Naive B cell (primary cell): ENCODE measurements around the gene CST3. TPM values are rescaled to one million over a fixed set of nuclear protein-coding genes. Genes with fewer than 3 reads are reported as not detected.

Experiments used
- ATAC-seq, 2 donors: fragments of 150-1000 bp; cut with Tn5 transposase; 2 replicates each; pipeline ENCODE4 v1.10.0; 2021; ENCODE audit warnings: low read depth in 2 of 2, mild to moderate bottlenecking in 2 of 2, moderate library complexity in 2 of 2
- DNase-seq: peaks from one replicate; pipeline ENCODE4 v3.0.0; 2022
- H3K27ac Mint-ChIP-seq, 6 donors: one replicate each; pipeline ENCODE4 v1.8.0; 2020 to 2022; ENCODE audit warnings: mild to moderate bottlenecking in 6 of 6, mixed read lengths in 6 of 6, moderate library complexity in 5 of 6, inconsistent platforms in 2 of 6
- H3K27me3 Mint-ChIP-seq, 3 donors: one replicate each; pipeline ENCODE4 v1.8.0; 2021 to 2022; ENCODE audit warnings: mixed read lengths in 3 of 3, mild to moderate bottlenecking in 1 of 3
- H3K36me3 Mint-ChIP-seq, 2 donors: one replicate each; pipeline ENCODE4 v1.8.0; 2020 to 2022; ENCODE audit warnings: mixed read lengths in 2 of 2, inconsistent platforms in 1 of 2, mild to moderate bottlenecking in 1 of 2
- H3K4me1 Mint-ChIP-seq, 3 donors: one replicate each; pipeline ENCODE4 v1.8.0; 2020 to 2022; ENCODE audit warnings: mixed read lengths in 3 of 3, inconsistent platforms in 1 of 3, mild to moderate bottlenecking in 1 of 3, moderate library complexity in 1 of 3
- H3K4me3 Mint-ChIP-seq, 8 donors: one replicate each; pipeline ENCODE4 v1.8.0; 2020 to 2022; ENCODE audit warnings: mild to moderate bottlenecking in 8 of 8, mixed read lengths in 8 of 8, moderate library complexity in 8 of 8, inconsistent platforms in 2 of 8
- H3K9me3 Mint-ChIP-seq, 7 donors: one replicate each; pipeline ENCODE4 v1.8.0; 2020 to 2022; ENCODE audit warnings: mixed read lengths in 7 of 7, mild to moderate bottlenecking in 5 of 7, inconsistent platforms in 2 of 7, moderate library complexity in 1 of 7
- polyA plus RNA-seq, 6 donors: library from polyadenylated mRNA; unstranded; fragments of 300-500 nt; fragmentation: Illumina TruSeq; gene quantifications; one replicate each; pipeline ENCODE4 v1.2.3, GENCODE V29; 2021; ENCODE audit warnings: low read depth in 6 of 6

The CST3 gene
- polyA plus RNA-seq, 6 donors from 2014 or later = 3.2 to 22.5 (median 6.5) TPM

DNA sequence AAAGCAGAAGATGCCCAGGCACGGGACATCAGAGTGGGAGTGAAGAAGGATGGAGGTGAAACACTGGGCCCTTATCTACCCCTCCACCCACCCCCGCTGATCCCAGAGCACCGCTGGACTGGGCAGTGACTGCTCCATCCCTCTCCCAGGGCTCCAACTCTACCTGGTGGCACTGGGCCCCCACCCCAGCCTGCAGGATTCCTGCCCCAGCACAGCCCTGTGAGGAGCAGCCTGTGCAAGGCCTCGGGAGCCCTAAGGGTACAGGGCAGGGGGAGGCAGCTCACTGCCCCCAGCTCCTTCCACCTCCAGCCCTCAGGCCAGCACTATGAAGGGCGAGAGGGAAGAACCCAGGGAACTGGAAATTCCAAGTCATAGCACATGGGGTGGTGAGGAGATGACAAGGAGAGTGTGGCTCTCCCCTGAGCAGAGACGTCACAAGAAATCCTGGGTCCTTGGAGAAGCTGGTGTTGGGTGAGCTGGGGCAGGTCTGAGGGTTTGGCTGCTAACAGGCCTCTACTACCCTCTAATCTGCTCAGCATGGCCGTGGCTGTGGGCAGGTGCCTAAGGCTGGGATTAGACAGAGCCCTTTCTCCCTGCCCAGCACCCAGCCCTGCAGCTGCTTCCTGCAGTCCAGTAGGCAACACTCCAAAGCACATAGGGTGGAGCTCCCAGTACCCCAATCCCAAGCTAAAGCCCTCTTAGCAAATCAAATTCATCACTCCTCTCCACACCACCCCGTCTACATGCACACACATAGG, 3.5 kb downstream of the CST3 start:
- Mint-ChIP-seq H3K4me1 (peaks cover under 1 to 9% (median 6%) of the 10 kb centered on the region in 3 donors), H3K36me3 (no peaks in the 10 kb centered on the region), H3K4me3 (no peak overlapping the region), H3K27me3 (peaks cover 9 to 37% (median 23%) of the 10 kb centered on the region in 3 donors), H3K27ac (no peak overlapping the region), H3K9me3 (no peaks in the 10 kb centered on the region)
- no peak for ATAC-seq
- no peak for DNase-seq

DNA sequence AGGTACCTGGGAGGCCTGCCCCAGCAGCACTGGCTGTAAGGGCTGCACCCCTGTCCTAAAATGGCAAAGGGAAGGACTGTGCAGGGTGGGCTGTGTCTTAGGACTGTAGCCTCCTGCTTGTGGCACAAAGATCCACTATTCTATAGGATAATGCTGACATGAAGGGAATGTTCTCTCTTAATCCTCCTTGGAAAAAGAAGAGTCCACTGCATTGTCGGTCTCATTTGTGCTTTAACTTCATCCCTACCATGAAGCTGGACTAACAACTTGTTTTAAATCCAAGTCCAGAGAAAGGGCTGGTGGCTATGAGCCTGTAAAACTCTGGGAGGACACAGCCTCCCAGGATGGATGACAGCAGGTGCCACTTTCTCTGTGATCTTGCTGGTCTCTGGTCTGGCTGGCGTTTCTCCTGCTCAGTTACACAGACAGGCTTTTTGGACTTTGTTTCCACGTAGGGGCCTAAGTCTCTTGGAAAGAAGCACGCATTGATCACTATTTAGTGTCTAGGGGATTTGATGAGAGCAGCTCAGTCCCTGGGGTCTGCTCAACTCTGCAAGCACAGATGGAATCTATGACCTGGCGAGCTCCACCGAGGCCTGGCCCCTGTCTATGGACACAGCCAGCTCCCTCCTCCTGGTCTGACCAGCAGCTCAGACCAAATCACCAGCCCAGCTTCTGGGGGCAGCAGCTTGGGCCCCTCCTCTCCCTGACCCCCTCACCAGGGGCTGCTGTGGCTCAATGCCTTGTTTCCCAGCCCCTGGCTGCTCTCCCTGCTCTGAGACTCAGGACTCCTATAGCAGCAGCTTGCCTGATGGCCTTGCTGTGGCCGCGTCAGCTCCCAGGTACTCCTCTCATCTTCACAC, 4.8 kb downstream of the CST3 start:
- H3K27ac Mint-ChIP-seq = no peak overlapping the region
- DNase-seq (no peak), ATAC-seq (no peak)
- H3K9me3 Mint-ChIP-seq = no peaks in the 10 kb centered on the region
- no peaks in the 10 kb centered on the region for H3K36me3 Mint-ChIP-seq
- H3K4me1 Mint-ChIP-seq = peaks cover 0 to 6% (median 5%) of the 10 kb centered on the region in 3 donors
- peak overlapping the region in 2 of 8 donors; percentile 30 to 64 for H3K4me3 Mint-ChIP-seq
- H3K27me3 Mint-ChIP-seq = peaks cover 9 to 33% (median 16%) of the 10 kb centered on the region in 3 donors

GRCh38 chr20:23631981-23632710, 5.6 kb downstream of the CST3 start:
- Mint-ChIP-seq H3K36me3 (no peaks in the 10 kb centered on the region), H3K9me3 (no peaks in the 10 kb centered on the region), H3K27ac (no peak overlapping the region), H3K4me3 (no peak overlapping the region), H3K27me3 (peaks cover 9 to 32% (median 14%) of the 10 kb centered on the region in 3 donors), H3K4me1 (peaks cover 0 to 5% (median 4%) of the 10 kb centered on the region in 3 donors)
- DNase-seq (no peak), ATAC-seq (no peak)

GRCh38 chr20:23631226-23631822, 6.4 kb downstream of the CST3 start:
- no peaks in the 10 kb centered on the region for H3K9me3 Mint-ChIP-seq
- no peak overlapping the region for H3K27ac Mint-ChIP-seq
- H3K36me3 Mint-ChIP-seq = no peaks in the 10 kb centered on the region
- no peak for ATAC-seq
- no peak overlapping the region for H3K4me3 Mint-ChIP-seq
- H3K27me3 Mint-ChIP-seq = peaks cover 5 to 24% (median 6%) of the 10 kb centered on the region in 3 donors
- no peaks in the 10 kb centered on the region for H3K4me1 Mint-ChIP-seq
- no peak for DNase-seq

- no peak for DNase-seq
- no peak for ATAC-seq
- Mint-ChIP-seq H3K4me3 (no peak overlapping the region), H3K27ac (no peak overlapping the region), H3K36me3 (no peaks in the 10 kb centered on the region), H3K27me3 (peaks cover 0 to 19% (median 5%) of the 10 kb centered on the region in 3 donors), H3K9me3 (no peaks in the 10 kb centered on the region), H3K4me1 (no peaks in the 10 kb centered on the region)
Measured at GRCh38 chr20:23630392-23630849, 7.3 kb downstream of the CST3 start.

DNA sequence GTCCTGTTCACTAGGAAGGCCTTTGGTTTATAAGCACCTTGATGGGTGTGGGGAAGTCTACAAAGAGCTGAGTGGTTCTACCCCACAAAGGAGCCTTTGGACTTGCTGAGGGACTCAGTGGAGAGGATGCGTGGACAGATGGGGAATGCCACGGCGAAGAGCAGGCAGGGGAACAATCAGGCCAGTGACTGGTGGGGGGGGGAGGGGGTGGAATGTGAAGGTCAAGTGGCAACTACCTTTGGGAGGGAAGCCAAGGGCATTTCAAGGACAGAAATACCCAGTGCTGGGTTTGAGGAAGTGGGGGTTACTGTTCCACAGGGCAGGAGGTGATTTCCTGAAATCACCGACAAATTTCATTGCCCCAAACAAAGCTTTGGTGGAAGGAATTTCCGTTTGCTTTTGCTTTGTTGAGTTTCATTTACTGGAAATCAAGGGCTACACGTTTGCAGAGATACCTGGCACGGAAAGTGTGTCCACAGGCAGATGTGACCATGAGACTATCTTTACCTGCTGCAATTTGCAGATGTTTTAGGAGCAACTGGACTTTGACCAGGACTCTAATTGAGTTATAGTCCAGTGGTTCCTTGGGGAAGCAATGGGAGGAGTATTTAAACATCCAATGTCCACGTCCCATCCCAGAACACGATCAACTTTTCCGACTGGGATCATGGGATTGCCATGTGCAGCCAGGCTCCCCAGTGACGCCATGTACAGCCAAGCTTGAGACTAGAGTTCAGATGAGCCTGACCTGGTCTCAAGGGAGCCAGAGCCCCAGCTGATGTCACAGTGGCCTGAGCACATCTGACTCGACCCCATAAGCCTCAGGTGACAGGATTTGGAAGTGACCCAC, 8.0 kb downstream of the CST3 start:
- no peaks in the 10 kb centered on the region for H3K4me1 Mint-ChIP-seq
- peaks cover 0 to 13% (median 3%) of the 10 kb centered on the region in 3 donors for H3K27me3 Mint-ChIP-seq
- no peaks in the 10 kb centered on the region for H3K36me3 Mint-ChIP-seq
- H3K9me3 Mint-ChIP-seq = no peaks in the 10 kb centered on the region
- no peak overlapping the region for H3K27ac Mint-ChIP-seq
- H3K4me3 Mint-ChIP-seq = no peak overlapping the region
- no peak for ATAC-seq
- DNase-seq = no peak

DNA sequence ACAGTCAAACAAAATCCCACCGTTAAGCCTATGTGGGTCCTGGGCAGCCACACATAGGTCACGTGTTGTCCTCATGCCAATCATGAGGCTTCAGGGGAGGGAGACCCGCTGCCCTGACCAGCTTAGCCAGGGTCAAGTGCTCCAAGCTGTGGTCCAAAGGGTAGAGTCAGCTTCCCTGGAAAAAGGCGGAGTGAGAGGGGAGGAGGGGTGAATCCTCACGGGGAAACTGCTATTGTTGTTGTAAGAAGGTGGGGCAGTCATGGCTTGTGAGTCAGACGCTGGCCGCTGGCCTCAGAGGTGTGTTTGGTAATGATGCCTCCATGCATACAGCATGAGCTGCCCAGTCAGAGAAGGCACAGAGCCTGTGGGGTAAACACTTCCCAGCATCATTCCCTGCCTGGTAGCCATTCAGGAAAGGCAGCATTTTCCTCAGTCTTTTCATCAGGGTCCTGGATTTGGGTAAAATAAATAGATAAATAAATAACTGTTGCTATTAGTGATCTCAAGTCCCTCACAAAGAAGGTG, 8.7 kb downstream of the CST3 start:
- DNase-seq = no peak
- Mint-ChIP-seq H3K27me3 (peaks cover 0 to 13% (median 0%) of the 10 kb centered on the region in 3 donors), H3K4me3 (no peak overlapping the region), H3K9me3 (no peaks in the 10 kb centered on the region), H3K36me3 (no peaks in the 10 kb centered on the region), H3K27ac (peak overlapping the region in 1 of 6 donors; percentile 16), H3K4me1 (no peaks in the 10 kb centered on the region)
- ATAC-seq = no peak

GRCh38 chr20:23628402-23629016, 9.2 kb downstream of the CST3 start:
- ATAC-seq = no peak

GRCh38 chr20:23627501-23627900, 10.3 kb downstream of the CST3 start:
- Mint-ChIP-seq H3K4me1 (peaks cover 0 to 5% (median 3%) of the 10 kb centered on the region in 3 donors), H3K27me3 (peaks cover 0 to 13% (median 0%) of the 10 kb centered on the region in 3 donors), H3K4me3 (no peak overlapping the region), H3K9me3 (no peaks in the 10 kb centered on the region), H3K36me3 (no peaks in the 10 kb centered on the region), H3K27ac (no peak overlapping the region)
- no peak for DNase-seq
- no peak for ATAC-seq

More at GRCh38 chr20:23628402-23629016, 9.2 kb downstream of the CST3 start:
- H3K9me3 Mint-ChIP-seq = no peaks in the 10 kb centered on the region
- peak overlapping the region in 1 of 6 donors; percentile 16 for H3K27ac Mint-ChIP-seq
- H3K27me3 Mint-ChIP-seq = peaks cover 0 to 13% (median 0%) of the 10 kb centered on the region in 3 donors
- H3K4me1 Mint-ChIP-seq = no peaks in the 10 kb centered on the region
- no peak for DNase-seq
- no peak overlapping the region for H3K4me3 Mint-ChIP-seq
- H3K36me3 Mint-ChIP-seq = no peaks in the 10 kb centered on the region

GRCh38 chr20:23626040-23626620, 11.6 kb downstream of the CST3 start:
- H3K36me3 Mint-ChIP-seq = no peaks in the 10 kb centered on the region
- H3K27ac Mint-ChIP-seq = peak overlapping the region in 1 of 6 donors; percentile 78
- H3K4me1 Mint-ChIP-seq = peaks cover 0 to 5% (median 3%) of the 10 kb centered on the region in 3 donors
- no peak for ATAC-seq
- DNase-seq = no peak
- no peaks in the 10 kb centered on the region for H3K9me3 Mint-ChIP-seq
- H3K27me3 Mint-ChIP-seq = peaks cover 0 to 13% (median 6%) of the 10 kb centered on the region in 3 donors
- no peak overlapping the region for H3K4me3 Mint-ChIP-seq

DNA sequence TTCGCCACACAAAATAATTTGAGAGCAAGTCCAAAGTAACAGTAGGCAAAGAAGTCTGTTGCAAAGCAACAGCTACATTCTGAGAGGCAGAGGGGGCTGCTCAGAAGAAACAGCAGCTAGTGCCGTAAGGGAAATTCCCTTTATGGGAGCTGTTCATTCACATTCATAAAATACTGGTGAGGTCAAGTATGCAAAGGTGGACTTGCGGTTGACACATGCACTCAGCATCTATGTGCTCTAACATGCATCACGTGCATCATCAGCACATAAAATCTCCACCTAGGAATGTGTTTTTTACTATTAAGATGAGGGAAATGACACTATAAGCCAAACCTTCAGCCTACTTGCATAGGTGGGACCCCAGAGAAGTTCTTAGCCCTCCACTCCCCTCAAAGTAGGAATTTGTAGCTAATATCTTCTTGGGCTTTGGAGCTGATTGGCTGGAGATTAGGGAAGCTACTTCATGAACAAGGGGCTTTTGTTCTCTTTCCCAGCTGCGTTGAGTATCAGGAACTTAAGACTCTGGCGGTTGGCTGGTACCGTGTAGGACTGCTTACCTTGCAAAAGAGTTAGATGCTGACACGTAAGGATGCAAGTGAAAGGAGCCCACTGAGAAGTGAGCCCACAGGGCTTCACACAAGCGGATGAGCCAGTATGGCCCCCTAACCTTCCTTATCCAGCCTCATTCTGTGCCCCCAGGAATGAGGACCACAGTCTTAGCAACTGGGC, 12.4 kb downstream of the CST3 start:
- H3K4me3 Mint-ChIP-seq = no peak overlapping the region
- DNase-seq (no peak), ATAC-seq (no peak)
- no peak overlapping the region for H3K27ac Mint-ChIP-seq
- no peaks in the 10 kb centered on the region for H3K36me3 Mint-ChIP-seq
- peaks cover 0 to 13% (median 11%) of the 10 kb centered on the region in 3 donors for H3K27me3 Mint-ChIP-seq
- H3K9me3 Mint-ChIP-seq = no peaks in the 10 kb centered on the region
- peaks cover 0 to 5% (median 3%) of the 10 kb centered on the region in 3 donors for H3K4me1 Mint-ChIP-seq
